ENCODE data around the gene HSF2BP.

GRCh38 chr21:43687566-43688399 lies 28.5 kb upstream of the HSF2BP start:
- no peak for TF ChIP-seq CTCF (IDR thresholded peaks at IDR 0.05)
- TF ChIP-seq POLR2AphosphoS5 (IDR thresholded peaks at IDR 0.05): no peak
- TF ChIP-seq EP300 (IDR thresholded peaks at IDR 0.05): no peak
